Stimulated activated CD8-positive, alpha-beta memory T cell treated with anti-CD3 and anti-CD28 coated beads, Interleukin-7, amount 100 ng/mL, for 4 hours (primary cell): ENCODE data around the gene TFDP2.
A peak's percentile ranks its signal among the peaks of the same experiment; 100 is the strongest.

Experiments used
- DNase-seq, 2 donors: peaks; one replicate each; pipeline ENCODE4 v3.0.0-alpha.2; 2020; ENCODE audit warnings: low read depth in 2 of 2

TFDP2 gene

DNA sequence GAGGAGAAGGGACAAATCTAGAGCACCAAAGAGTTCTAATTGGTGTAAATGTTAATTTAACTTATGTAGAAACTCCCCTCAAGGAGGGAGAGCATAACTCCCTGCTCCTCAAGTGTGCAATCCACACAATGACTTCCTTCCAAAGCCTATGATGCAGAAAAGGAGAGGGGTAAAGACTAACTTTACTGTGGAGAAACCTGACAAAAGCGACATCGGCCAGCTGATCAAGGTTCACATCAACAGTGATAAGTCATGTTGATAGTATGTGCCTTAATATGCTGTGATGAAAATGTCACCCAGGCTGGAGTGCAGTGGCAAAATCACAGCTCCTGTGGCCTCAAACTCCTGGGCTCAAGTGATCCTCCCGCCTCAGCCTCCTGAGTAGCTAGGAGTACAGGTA lies 76.5 kb downstream of the TFDP2 start:
- no peak for DNase-seq

DNA sequence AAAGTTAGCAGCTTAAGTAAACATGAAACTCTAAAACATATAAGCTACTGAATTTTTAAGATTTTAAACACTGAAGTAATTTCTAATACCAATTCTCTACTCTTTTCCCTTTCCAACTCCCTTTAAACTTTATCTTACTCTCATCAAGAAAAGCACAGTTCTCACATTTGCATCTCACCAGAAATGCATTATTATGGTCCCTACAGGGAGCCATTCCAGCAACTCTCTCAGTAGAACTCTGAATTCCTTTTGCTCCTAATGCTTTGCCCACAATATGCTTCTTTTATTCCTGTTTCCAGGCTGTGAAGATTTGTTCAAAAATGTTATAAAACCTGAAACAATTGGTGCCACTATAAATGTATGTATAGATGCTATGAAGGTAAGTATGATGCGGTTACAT lies 83.4 kb downstream of the TFDP2 start:
- DNase-seq, result no peak

- DNase-seq, result no peak
Measured at GRCh38 chr3:142065344-142065743, 84.0 kb downstream of the TFDP2 start.

DNA sequence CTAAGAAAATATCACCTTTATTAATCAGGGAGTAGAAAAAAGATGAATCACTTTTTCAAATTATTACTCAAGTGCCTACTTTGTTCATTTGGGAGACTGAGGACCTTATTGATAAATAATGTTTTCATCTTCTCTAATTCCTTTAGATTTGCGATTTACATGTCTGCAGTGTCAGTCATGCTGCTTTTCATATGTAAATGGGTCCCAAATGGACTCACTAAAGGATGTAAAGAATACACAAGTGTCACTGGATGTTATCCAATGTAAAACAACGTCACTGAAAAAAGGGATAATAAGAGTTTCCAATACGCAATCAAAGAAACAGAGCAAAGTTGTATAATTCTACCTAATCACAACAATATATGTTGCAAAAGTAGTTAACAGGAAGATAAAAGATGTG lies 84.9 kb downstream of the TFDP2 start:
- no peak for DNase-seq

GRCh38 chr3:142057331-142057725 lies 92.0 kb downstream of the TFDP2 start:
- no peak for DNase-seq

- no peak for DNase-seq
Measured at GRCh38 chr3:142056656-142057330, 92.6 kb downstream of the TFDP2 start.

GRCh38 chr3:142053835-142054234 lies 95.5 kb downstream of the TFDP2 start:
- DNase-seq, result no peak

- DNase-seq, result no peak
Measured at GRCh38 chr3:142053244-142053643, 96.1 kb downstream of the TFDP2 start.

DNA sequence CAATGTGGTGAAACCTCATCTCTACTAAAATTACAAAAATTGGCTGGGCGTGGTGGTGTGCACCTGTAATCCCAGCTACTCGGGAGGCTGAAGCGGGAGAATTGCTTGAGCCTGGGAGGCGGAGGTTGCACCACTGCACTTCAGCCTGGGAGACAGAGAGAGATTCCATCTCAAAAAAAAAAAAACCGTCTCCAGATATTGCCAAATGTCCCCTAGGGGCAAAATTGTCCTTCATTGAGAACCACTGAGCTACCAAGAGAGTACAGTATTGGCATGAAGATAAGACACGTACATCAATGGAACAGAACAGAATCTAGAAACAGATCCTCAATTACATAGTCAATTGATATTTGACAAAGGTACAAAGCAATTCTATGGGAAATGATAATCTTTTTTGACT lies 98.0 kb downstream of the TFDP2 start:
- no peak for DNase-seq

DNA sequence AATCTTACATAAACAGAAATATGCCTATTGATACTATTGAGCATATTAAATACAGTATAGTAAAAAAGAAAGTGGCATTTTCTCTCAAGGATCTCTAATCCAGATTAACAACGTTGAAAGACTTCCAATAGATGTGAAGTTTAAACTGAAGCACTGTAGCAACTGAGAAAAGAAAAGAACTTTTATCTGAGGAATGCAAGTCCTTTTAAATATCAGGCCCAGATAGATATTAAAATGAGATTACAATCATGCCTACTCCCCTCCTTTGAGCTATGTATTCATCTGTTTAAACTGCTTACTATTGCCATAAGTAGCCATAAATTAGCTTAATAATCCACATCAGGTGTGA lies 102.3 kb downstream of the TFDP2 start:
- DNase-seq, result no peak

DNA sequence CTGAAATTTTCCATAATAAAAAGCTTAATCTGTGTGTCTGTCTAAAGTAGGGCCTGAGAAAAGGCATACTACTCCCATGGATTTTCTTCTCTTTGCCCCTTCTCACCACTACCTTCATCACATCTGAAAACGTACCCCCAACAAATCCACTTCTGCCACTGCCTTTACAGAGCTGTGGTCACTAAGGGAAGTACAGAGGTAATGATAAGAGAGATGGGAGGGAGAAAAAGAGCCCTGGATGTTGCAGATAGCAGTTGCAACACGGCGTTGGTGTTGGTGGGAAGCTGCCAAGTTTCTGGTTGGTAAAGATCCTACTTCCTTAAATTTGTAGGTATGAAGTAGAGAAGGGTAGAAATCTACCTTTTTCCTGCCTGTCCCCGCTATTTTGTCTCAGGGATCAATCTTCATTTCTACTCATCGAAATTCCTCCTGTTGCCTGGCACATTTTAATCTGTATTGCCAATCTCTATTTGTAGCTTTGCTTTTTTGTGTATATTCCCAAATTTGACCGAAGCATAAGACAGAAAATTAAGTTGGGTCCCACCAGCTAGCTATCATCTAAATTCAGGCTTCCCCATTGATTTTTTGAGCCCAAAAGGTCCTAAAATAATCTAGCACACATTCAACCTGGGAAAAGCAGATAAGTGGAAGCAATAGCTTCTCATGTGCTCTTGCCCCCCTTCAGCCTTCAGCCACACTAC lies 102.9 kb downstream of the TFDP2 start:
- no peak for DNase-seq

- DNase-seq, result no peak
Measured at GRCh38 chr3:142040941-142041491, 108.3 kb downstream of the TFDP2 start.

DNA sequence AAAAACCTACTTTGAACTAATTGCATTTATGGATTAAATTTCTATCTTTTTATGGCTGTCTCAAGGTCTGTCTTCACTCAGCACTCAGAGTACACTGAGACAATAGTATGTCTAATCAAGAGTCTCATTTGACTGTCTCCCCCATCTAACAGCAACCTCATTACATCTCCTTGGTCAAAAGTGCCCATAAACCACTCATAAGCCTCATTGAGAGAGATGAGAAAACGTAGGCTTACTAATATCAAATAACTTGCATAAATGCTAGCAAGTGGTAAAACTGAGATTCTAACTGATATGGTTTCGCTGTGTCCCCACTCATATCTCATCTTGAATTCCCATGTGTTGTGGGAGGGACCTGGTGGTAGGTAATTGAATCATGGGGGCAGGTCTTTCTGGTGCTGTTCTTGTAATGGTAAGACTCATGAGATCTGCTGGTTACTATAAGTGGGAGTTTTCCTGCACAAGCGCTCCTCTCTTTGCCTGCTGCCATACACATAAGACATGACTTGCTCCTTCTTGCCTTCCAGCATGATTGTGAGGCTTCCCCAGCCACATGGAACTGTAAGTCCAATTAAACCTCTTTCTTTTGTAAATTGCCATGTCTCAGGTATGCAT lies 113.9 kb downstream of the TFDP2 start:
- DNase-seq, result no peak

DNA sequence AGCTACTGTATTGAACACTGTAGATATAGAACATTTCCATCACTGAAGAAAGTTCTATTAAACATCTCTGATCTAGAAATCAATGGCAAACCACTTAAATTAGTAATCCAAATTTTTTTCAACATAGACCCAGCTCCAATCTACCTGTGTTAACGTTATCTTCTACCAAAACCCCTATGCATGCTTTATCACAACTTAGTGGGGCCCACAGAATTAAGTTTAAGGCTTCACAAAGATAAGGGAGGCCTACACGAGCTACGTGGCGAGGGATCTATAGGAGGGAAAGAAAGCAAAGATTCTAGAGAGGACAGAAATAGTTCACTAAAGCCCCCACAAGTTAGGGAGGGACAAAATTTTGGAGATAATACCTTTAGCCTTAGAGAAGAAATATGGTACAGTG lies 116.1 kb downstream of the TFDP2 start:
- no peak for DNase-seq

DNA sequence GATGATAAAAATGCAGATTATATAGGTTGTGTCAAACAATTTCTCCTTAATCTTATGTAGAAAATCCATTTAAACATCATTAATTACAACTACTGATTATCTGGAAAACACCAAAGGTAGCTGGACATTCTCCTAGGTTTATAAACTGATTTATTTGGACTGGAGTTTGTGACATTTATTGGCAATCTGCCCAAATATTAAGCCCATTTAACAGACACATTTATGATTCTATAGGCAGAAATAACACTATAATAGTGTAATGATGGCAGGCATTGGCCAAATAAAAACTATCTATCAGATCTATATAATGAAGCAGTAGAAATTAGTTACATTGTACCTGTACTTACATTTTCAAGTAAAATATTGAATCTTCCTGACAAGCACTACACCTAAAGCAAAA lies 117.8 kb downstream of the TFDP2 start:
- no peak for DNase-seq

GRCh38 chr3:142029791-142030190 lies 119.6 kb downstream of the TFDP2 start:
- no peak for DNase-seq

GRCh38 chr3:142029052-142029642 lies 120.2 kb downstream of the TFDP2 start:
- DNase-seq, result no peak

DNA sequence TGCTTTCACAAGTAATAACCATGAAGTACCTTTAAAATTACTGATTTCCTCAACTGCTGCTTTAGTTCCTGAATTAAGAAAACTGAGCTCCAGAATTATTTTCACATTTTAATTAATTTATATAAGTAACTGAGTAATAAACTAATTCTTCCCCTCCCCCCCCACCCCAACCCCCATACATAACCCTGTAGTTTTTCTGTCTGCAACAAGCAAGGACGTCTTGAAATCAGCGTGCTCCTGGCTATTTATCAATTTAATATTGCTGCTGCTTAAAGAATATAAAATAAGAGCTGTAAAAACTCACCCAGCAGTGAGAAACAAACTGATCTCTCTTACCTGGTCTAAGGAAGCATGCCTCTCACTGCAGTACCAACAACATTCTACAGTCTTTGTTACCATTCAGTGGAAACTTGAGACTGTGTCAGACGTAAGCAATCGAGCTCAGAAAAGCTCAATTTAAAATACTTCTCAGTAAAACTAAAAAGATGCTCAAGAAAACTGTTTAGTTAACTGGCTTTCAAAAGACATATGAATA lies 121.0 kb downstream of the TFDP2 start:
- DNase-seq, result no peak

GRCh38 chr3:142027735-142028134 lies 121.6 kb downstream of the TFDP2 start:
- peak in 1 of 2 donors; percentile 11 for DNase-seq

- no peak for DNase-seq
Measured at GRCh38 chr3:142027300-142027699, 122.0 kb downstream of the TFDP2 start.

GRCh38 chr3:142026333-142026732 lies 123.0 kb downstream of the TFDP2 start:
- no peak for DNase-seq

- no peak for DNase-seq
Measured at GRCh38 chr3:142022381-142022780, 127.0 kb downstream of the TFDP2 start.
